ENCODE results near the gene VN1R5.

DNA sequence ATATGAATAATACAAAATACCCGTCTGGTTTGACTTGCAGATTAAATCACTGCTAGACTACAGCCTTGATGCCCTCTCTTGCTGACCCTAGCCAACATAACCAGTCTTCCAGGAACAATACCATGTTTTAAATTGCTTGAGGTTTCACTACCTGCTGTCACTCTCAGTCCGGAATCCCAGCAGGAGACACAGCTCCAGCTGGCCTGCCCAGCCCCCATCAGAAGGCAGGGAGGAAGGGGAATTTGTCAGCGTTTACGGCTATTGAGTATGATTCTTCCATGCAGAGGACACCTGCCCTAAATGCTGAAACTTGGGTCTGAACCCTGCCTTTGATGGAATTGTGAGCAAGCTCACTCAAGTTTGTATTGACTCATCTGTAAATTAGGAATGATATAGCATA is 42.8 kb downstream of the VN1R5 start:
- TF ChIP-seq, protein P1, sequence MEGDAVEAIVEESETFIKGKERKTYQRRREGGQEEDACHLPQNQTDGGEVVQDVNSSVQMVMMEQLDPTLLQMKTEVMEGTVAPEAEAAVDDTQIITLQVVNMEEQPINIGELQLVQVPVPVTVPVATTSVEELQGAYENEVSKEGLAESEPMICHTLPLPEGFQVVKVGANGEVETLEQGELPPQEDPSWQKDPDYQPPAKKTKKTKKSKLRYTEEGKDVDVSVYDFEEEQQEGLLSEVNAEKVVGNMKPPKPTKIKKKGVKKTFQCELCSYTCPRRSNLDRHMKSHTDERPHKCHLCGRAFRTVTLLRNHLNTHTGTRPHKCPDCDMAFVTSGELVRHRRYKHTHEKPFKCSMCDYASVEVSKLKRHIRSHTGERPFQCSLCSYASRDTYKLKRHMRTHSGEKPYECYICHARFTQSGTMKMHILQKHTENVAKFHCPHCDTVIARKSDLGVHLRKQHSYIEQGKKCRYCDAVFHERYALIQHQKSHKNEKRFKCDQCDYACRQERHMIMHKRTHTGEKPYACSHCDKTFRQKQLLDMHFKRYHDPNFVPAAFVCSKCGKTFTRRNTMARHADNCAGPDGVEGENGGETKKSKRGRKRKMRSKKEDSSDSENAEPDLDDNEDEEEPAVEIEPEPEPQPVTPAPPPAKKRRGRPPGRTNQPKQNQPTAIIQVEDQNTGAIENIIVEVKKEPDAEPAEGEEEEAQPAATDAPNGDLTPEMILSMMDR (IDR thresholded peaks at IDR 0.05): no peak
- TF ChIP-seq POLR2AphosphoS5 (IDR thresholded peaks at IDR 0.05): no peak
- TF ChIP-seq EP300 (IDR thresholded peaks at IDR 0.05): no peak
- TF ChIP-seq POLR2A (IDR thresholded peaks at IDR 0.05): no peak

Data from suprapubic skin (tissue), 4 donors.